ENCODE data around the gene TIPARP.

DNA sequence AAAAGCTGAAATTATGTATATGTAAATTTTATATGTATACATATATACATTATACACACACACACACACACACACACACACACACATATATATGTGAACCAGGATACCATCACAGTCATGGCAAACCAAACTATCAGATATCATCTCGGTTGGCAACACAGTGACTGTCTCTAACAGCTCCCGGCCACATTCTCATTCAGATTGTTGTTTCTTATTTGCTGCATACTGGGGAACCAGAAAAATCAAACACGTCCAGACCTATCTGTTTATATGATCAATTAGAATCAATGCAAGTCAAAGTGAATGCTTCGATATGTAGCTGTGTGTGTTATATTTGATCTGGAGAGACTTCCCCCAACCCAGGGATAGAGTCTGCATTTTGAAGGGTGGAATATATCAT is 61.1 kb downstream of the TIPARP start:
- TF ChIP-seq TAF1 (IDR thresholded peaks at IDR 0.05; ENCODE audit: borderline replicate concordance, low read depth, low read length) (no peak), YY1 (IDR thresholded peaks at IDR 0.05; ENCODE audit: low read depth) (no peak), GABPA (IDR thresholded peaks at IDR 0.05; ENCODE audit: low read depth) (no peak), TCF12 (IDR thresholded peaks at IDR 0.05) (no peak)
- TF ChIP-seq, protein P1, sequence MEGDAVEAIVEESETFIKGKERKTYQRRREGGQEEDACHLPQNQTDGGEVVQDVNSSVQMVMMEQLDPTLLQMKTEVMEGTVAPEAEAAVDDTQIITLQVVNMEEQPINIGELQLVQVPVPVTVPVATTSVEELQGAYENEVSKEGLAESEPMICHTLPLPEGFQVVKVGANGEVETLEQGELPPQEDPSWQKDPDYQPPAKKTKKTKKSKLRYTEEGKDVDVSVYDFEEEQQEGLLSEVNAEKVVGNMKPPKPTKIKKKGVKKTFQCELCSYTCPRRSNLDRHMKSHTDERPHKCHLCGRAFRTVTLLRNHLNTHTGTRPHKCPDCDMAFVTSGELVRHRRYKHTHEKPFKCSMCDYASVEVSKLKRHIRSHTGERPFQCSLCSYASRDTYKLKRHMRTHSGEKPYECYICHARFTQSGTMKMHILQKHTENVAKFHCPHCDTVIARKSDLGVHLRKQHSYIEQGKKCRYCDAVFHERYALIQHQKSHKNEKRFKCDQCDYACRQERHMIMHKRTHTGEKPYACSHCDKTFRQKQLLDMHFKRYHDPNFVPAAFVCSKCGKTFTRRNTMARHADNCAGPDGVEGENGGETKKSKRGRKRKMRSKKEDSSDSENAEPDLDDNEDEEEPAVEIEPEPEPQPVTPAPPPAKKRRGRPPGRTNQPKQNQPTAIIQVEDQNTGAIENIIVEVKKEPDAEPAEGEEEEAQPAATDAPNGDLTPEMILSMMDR (IDR thresholded peaks at IDR 0.05), result no peak

Measured in SK-N-SH (cell line).